Measurements from ENCODE around the gene C10orf53.

Gene C10orf53

DNA sequence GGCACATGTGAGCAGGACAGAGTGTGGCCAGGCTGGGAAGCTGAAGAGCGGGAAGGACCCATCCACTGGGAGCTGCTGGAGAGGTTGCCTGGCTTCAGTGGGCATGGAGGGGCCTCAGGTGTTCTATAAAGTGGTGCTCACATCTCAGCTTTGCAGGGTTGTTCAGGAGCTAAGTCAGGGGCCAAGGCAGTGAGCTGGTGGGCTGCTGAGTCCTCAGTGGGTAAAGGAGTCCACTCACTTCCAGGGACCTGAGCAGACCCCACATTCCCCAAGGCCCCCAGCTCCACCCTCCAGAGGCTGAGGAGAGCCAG, 28.8 kb upstream of the C10orf53 start:
- H3K4me3 ChIP-seq (ENCODE audit: low read depth, low read length), result no peak overlapping the region
- no peaks in the 10 kb centered on the region for H3K36me3 ChIP-seq (ENCODE audit: control insufficient read depth in 2 of 2, insufficient read depth in 1 of 2, low read length in 2 of 2)
- TF ChIP-seq ZNF664 (tag by site-specific recombination; IDR thresholded peaks at IDR 0.05) (no peak), ZNF132 (tag by site-specific recombination; IDR thresholded peaks at IDR 0.05; ENCODE audit: borderline replicate concordance) (no peak)
- TF ChIP-seq, protein P1, sequence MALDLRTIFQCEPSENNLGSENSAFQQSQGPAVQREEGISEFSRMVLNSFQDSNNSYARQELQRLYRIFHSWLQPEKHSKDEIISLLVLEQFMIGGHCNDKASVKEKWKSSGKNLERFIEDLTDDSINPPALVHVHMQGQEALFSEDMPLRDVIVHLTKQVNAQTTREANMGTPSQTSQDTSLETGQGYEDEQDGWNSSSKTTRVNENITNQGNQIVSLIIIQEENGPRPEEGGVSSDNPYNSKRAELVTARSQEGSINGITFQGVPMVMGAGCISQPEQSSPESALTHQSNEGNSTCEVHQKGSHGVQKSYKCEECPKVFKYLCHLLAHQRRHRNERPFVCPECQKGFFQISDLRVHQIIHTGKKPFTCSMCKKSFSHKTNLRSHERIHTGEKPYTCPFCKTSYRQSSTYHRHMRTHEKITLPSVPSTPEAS (tag by site-specific recombination; IDR thresholded peaks at IDR 0.05), result no peak
- H3K4me1 ChIP-seq (ENCODE audit: control insufficient read depth, insufficient read depth, low read length), result no peaks in the 10 kb centered on the region
- ChIA-PET POLR2A (no interaction called here), CTCF (interaction anchor here (0.6 to 1.5 kb wide), 2 partner anchors 57 to 1556 kb away, joined by 4 to 8 read pairs; no protein-coding TSS in a partner anchor)
- no peaks in the 10 kb centered on the region for H3K9me3 ChIP-seq (ENCODE audit: control insufficient read depth, insufficient read depth, low read depth, low read length)
- no peak overlapping the region for H3K27ac ChIP-seq (ENCODE audit: extremely low read depth, low read depth, low read length)

DNA sequence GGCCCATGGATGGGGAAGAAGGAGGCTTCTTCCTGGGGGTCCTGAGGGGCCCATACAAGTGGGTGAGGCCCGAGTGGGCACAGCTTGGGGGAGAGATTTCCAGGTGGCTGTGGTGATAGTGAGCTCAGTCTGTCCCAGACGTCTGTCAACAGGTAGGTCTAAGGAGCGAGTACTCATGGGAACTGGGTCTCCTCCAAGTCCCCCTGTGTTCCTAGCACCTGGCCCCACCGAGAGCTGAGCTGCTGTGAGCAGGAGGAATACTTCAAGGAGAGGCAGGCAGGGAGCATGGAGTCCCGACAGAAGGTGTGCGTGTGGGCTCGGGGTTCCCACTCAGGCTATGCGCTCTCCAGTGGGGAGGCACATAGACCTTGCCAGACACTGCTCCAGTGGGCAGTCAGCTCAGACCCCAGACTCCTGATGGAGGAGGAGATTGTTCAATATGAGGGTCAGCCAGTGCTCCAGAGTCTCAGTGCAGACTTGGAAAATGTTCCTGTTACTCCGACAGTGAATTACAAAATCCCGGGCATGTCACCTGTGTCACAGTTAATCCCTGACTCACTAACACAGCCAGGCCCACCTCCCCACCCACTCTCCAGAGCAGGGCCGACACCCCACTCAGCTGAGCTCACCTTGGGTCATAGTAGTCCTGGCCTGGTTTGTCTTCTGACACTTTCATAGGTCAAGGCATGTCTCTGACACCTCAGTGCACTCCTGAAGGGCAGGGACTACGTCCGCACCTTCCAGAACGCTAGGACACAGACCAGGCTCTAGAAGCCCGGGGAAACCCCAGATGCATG, 28.2 kb upstream of the C10orf53 start:
- POLR2A ChIA-PET, result no interaction called here
- no peak for TF ChIP-seq ZNF585B (tag by site-specific recombination; IDR thresholded peaks at IDR 0.05)
- no peak for TF ChIP-seq PRDM1 (tag by site-specific recombination; IDR thresholded peaks at IDR 0.05)
- no peak for TF ChIP-seq ZNF701 (tag by site-specific recombination; IDR thresholded peaks at IDR 0.05)
- TF ChIP-seq ZNF324 (tag by site-specific recombination; IDR thresholded peaks at IDR 0.05), result no peak
- Histone ChIP-seq H3K4me1 (ENCODE audit: control insufficient read depth, insufficient read depth, low read length) (no peaks in the 10 kb centered on the region), H3K36me3 (ENCODE audit: control insufficient read depth in 2 of 2, insufficient read depth in 1 of 2, low read length in 2 of 2) (no peaks in the 10 kb centered on the region), H3K4me3 (ENCODE audit: low read depth, low read length) (no peak overlapping the region), H3K27ac (ENCODE audit: extremely low read depth, low read depth, low read length) (no peak overlapping the region), H3K9me3 (ENCODE audit: control insufficient read depth, insufficient read depth, low read depth, low read length) (no peaks in the 10 kb centered on the region)
- CTCF ChIA-PET, result no interaction called here

DNA sequence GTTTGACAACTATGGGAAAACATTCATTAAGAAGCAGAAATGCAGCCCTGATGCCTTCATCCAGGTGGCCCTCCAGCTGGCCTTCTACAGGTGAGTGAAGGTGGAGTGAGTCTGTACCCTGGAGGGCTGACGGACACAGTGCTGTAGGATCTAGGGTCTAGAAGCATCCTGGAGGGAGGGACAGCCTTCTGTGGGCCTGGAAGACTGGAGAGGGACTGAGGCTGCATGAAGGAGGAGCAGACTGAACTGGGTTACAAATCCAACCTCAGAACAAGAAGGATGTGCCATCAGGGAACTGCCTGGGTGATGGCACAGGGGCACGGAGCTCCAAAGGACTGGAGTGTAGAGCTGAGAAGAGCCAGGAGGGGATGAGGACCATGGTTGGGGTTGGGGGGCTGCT, 27.5 kb upstream of the C10orf53 start:
- POLR2A ChIA-PET, result no interaction called here
- no peaks in the 10 kb centered on the region for H3K9me3 ChIP-seq (ENCODE audit: control insufficient read depth, insufficient read depth, low read depth, low read length)
- no peaks in the 10 kb centered on the region for H3K36me3 ChIP-seq (ENCODE audit: control insufficient read depth in 2 of 2, insufficient read depth in 1 of 2, low read length in 2 of 2)
- TF ChIP-seq ZNF202 (tag by site-specific recombination; IDR thresholded peaks at IDR 0.05; ENCODE audit: borderline replicate concordance), result no peak
- TF ChIP-seq ZNF747 (tag by site-specific recombination; IDR thresholded peaks at IDR 0.05), result no peak
- CTCF ChIA-PET, result interaction anchor here (0.8 kb wide), 1 partner anchor 57 kb away, joined by 3 read pairs; no protein-coding TSS in a partner anchor
- no peak overlapping the region for H3K4me3 ChIP-seq (ENCODE audit: low read depth, low read length)
- no peak overlapping the region for H3K27ac ChIP-seq (ENCODE audit: extremely low read depth, low read depth, low read length)
- H3K4me1 ChIP-seq (ENCODE audit: control insufficient read depth, insufficient read depth, low read length), result no peaks in the 10 kb centered on the region

DNA sequence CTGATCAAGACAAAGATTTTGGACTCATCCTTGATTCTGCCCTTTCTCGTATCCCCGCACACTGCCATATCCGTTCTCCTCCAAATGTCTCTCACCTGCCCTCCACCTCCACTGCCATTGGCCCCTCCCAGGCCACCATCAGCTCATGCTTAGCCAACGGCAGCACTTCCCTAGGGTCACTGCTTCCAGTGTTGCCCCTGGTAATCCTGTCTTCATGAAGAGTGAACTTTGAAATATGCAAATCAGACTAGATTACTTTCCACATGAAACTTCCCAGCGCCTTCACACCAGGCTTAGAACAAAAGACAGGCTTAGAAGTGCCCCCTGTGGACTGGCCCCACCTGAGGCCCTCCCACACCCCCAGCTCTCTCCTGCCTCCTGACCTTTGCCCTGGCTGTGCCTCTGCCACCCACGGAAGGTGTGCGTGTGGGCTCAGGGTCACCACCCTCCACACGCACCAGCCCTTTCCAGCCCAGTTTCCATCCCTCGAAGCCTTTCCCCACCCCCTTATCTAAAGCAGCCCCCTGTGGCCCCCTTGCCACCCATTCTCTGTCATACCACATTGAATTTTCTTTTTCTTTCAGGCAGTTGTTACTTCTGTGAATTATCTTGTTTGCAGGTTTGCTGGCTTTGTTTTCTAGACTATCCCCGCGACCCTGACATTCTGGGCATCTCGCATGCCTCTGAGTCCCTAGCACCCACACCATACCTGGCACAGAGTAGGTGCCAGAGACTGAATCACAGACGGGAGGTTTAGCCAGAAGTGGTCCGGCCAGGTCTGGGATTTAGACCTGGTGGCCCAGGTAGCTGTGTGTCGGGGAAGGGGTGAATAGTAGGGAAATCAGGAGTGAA, 26.8 kb upstream of the C10orf53 start:
- Histone ChIP-seq H3K4me1 (ENCODE audit: control insufficient read depth, insufficient read depth, low read length) (no peaks in the 10 kb centered on the region), H3K9me3 (ENCODE audit: control insufficient read depth, insufficient read depth, low read depth, low read length) (no peaks in the 10 kb centered on the region), H3K27ac (ENCODE audit: extremely low read depth, low read depth, low read length) (no peak overlapping the region), H3K36me3 (ENCODE audit: control insufficient read depth in 2 of 2, insufficient read depth in 1 of 2, low read length in 2 of 2) (no peaks in the 10 kb centered on the region), H3K4me3 (ENCODE audit: low read depth, low read length) (no peak overlapping the region)
- TF ChIP-seq ZNF791 (tag by site-specific recombination; IDR thresholded peaks at IDR 0.05), result no peak
- TF ChIP-seq, protein P2, sequence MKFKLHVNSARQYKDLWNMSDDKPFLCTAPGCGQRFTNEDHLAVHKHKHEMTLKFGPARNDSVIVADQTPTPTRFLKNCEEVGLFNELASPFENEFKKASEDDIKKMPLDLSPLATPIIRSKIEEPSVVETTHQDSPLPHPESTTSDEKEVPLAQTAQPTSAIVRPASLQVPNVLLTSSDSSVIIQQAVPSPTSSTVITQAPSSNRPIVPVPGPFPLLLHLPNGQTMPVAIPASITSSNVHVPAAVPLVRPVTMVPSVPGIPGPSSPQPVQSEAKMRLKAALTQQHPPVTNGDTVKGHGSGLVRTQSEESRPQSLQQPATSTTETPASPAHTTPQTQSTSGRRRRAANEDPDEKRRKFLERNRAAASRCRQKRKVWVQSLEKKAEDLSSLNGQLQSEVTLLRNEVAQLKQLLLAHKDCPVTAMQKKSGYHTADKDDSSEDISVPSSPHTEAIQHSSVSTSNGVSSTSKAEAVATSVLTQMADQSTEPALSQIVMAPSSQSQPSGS (tag by site-specific recombination; IDR thresholded peaks at IDR 0.05; ENCODE audit: low read depth), result no peak
- no peak for TF ChIP-seq ZSCAN16 (tag by site-specific recombination; IDR thresholded peaks at IDR 0.05)
- TF ChIP-seq EGR2 (tag by site-specific recombination; IDR thresholded peaks at IDR 0.05; ENCODE audit: low read depth), result peak; percentile 45; the same call in 1 of the 2 replicates
- no peak for TF ChIP-seq FEZF1 (tag by site-specific recombination; IDR thresholded peaks at IDR 0.05)
- no peak for TF ChIP-seq OSR2 (tag by site-specific recombination; IDR thresholded peaks at IDR 0.05)
- CTCF ChIA-PET, result interaction anchor here (0.6 to 0.8 kb wide), 2 partner anchors 20 to 58 kb away, joined by 3 read pairs; no protein-coding TSS in a partner anchor
- POLR2A ChIA-PET, result no interaction called here
